WTC11 (cell line): ENCODE results near the gene NPIPA7.
"Not testable (repeated sequence)": the region's sequence is repeated elsewhere in the genome, so short reads cannot be mapped to it uniquely, and the experiment has no call there.

Experiments used
- ATF1 ChIP-seq: sonication (generic); formaldehyde crosslinking; IDR thresholded peaks from 2 replicates; pipeline ENCODE4 v1.8.1; 2023; ENCODE audit warnings: mild to moderate bottlenecking, moderate library complexity, missing genetic modification reagents
- ATF3 ChIP-seq: sonication (generic); formaldehyde crosslinking; conservative IDR thresholded peaks from 2 replicates; pipeline ENCODE4 v1.8.1; 2022; ENCODE audit warnings: mild to moderate bottlenecking, missing genetic modification reagents
- CTCF ChIP-seq: fragments of 200-600 bp; IDR thresholded peaks from 2 replicates; pipeline ENCODE4 v1.8.0; 2022; ENCODE audit warnings: antibody characterized with exemption
- ESRRA ChIP-seq: sonication (generic); formaldehyde crosslinking; IDR thresholded peaks from 2 replicates; pipeline ENCODE4 v1.8.1; 2022; ENCODE audit warnings: mild to moderate bottlenecking, missing genetic modification reagents, borderline replicate concordance
- FOXJ3 ChIP-seq: sonication (generic); formaldehyde crosslinking; IDR thresholded peaks from 2 replicates; pipeline ENCODE4 v1.9.0; 2021; ENCODE audit warnings: missing genetic modification reagents, mild to moderate bottlenecking, borderline replicate concordance
- IRF2 ChIP-seq: sonication (generic); formaldehyde crosslinking; IDR thresholded peaks from 2 replicates; pipeline ENCODE4 v1.8.0; 2022; ENCODE audit warnings: low read depth, missing genetic modification reagents, borderline replicate concordance
- JUN ChIP-seq: sonication (generic); formaldehyde crosslinking; IDR thresholded peaks from 2 replicates; pipeline ENCODE4 v1.8.0; 2023; ENCODE audit warnings: mild to moderate bottlenecking, missing genetic modification reagents
- NR1H2 ChIP-seq: sonication (generic); formaldehyde crosslinking; IDR thresholded peaks from 2 replicates; pipeline ENCODE4 v1.9.0; 2021; ENCODE audit warnings: mild to moderate bottlenecking, moderate library complexity, missing genetic modification reagents
- NR3C1 ChIP-seq: sonication (generic); formaldehyde crosslinking; conservative IDR thresholded peaks from 2 replicates; pipeline ENCODE4 v1.8.1; 2023; ENCODE audit warnings: low read depth, mild to moderate bottlenecking, missing genetic modification reagents
- RELA ChIP-seq: sonication (generic); formaldehyde crosslinking; IDR thresholded peaks from 2 replicates; pipeline ENCODE4 v1.8.1; 2022; ENCODE audit warnings: missing genetic modification reagents, mild to moderate bottlenecking, borderline replicate concordance
- TEAD4 ChIP-seq: sonication (generic); formaldehyde crosslinking; IDR thresholded peaks from 2 replicates; pipeline ENCODE4 v1.8.0; 2022; ENCODE audit warnings: mild to moderate bottlenecking, missing genetic modification reagents
- ZBTB21 ChIP-seq: sonication (generic); formaldehyde crosslinking; IDR thresholded peaks from 2 replicates; pipeline ENCODE4 v1.8.1; 2023; ENCODE audit warnings: mild to moderate bottlenecking, missing genetic modification reagents, borderline replicate concordance
- ZNF121 ChIP-seq: sonication (generic); formaldehyde crosslinking; IDR thresholded peaks from 2 replicates; pipeline ENCODE4 v1.8.0; 2023; ENCODE audit warnings: missing genetic modification reagents
- ZNF532 ChIP-seq: fragments of 250-450 bp; sonication (Bioruptor Pico); IDR thresholded peaks from 2 replicates; pipeline ENCODE4 v1.9.0; 2021; ENCODE audit warnings: mild to moderate bottlenecking, borderline replicate concordance

- not testable (repeated sequence) for TF ChIP-seq CTCF; ATF3 (CRISPR knock-in tag); NR1H2 (CRISPR knock-in tag); NR3C1 (CRISPR knock-in tag); TEAD4 (CRISPR knock-in tag); ZNF532 (CRISPR knock-in tag); FOXJ3 (CRISPR knock-in tag); JUN; ZNF121 (CRISPR knock-in tag); ESRRA (CRISPR knock-in tag); RELA (CRISPR knock-in tag); ATF1 (CRISPR knock-in tag); IRF2 (CRISPR knock-in tag); ZBTB21 (CRISPR knock-in tag)
Observed at GRCh38 chr16:16363595-16363994, 15.3 kb upstream of the NPIPA7 start.
